Measurements from ENCODE around the gene PIGT.

Gene PIGT

GRCh38 chr20:45459606-45460005 is 43.7 kb downstream of the PIGT start:
- Histone ChIP-seq H3K27me3 (replicated peaks in 2 of 5; ENCODE audit: control insufficient read depth in 4 of 5, insufficient read depth in 5 of 5, low read length in 4 of 5) (no peaks in the 10 kb centered on the region), H3K4me1 (ENCODE audit: control extremely low read depth in 1 of 4, control insufficient read depth in 4 of 4, insufficient read depth in 4 of 4, low read length in 3 of 4) (no peaks in the 10 kb centered on the region), H3K27ac (ENCODE audit: insufficient read depth in 1 of 2, low read depth in 1 of 2, low read length in 2 of 2, poor library complexity in 1 of 2, severe bottlenecking in 2 of 2) (no peak overlapping the region), H3K9me3 (ENCODE audit: control extremely low read depth in 1 of 5, control insufficient read depth in 4 of 5, insufficient read depth in 2 of 5, low read depth in 1 of 5, low read length in 4 of 5) (no peaks in the 10 kb centered on the region), H3K36me3 (ENCODE audit: control insufficient read depth in 4 of 4, insufficient read depth in 4 of 4, low read length in 3 of 4) (no peaks in the 10 kb centered on the region), H3K4me3 (ENCODE audit: control insufficient read depth in 1 of 7, extremely low read depth in 1 of 7, insufficient read depth in 4 of 7, low read depth in 2 of 7, low read length in 6 of 7) (no peak overlapping the region)
- 74% methylated on average over 3 of the region's 5 CpGs for WGBS (ENCODE audit: insufficient coverage)
- ChIA-PET POLR2A (no interaction called here), CTCF (interaction anchor here (0.9 to 12.4 kb wide), 7 partner anchors 8 to 141 kb away, joined by 3 to 120 read pairs (median 8); partner anchors contain the start of gene WFDC2)
- DNase-seq, result peak in 1 of 3 donors; percentile 22

GRCh38 chr20:45461225-45461624 is 45.3 kb downstream of the PIGT start:
- H3K4me1 ChIP-seq (ENCODE audit: control extremely low read depth in 1 of 4, control insufficient read depth in 4 of 4, insufficient read depth in 4 of 4, low read length in 3 of 4), result peaks cover 0 to 13% (median 9%) of the 10 kb centered on the region in 4 experiments
- DNase-seq, result no peak
- ChIA-PET POLR2A (no interaction called here), CTCF (interaction anchor here (0.8 to 12.4 kb wide), 10 partner anchors 6 to 310 kb away, joined by 3 to 120 read pairs (median 4); partner anchors contain the start of gene WFDC2)
- no peaks in the 10 kb centered on the region for H3K9me3 ChIP-seq (ENCODE audit: control extremely low read depth in 1 of 5, control insufficient read depth in 4 of 5, insufficient read depth in 2 of 5, low read depth in 1 of 5, low read length in 4 of 5)
- H3K27ac ChIP-seq (ENCODE audit: insufficient read depth in 1 of 2, low read depth in 1 of 2, low read length in 2 of 2, poor library complexity in 1 of 2, severe bottlenecking in 2 of 2), result no peak overlapping the region
- no peak overlapping the region for H3K4me3 ChIP-seq (ENCODE audit: control insufficient read depth in 1 of 7, extremely low read depth in 1 of 7, insufficient read depth in 4 of 7, low read depth in 2 of 7, low read length in 6 of 7)
- no peaks in the 10 kb centered on the region for H3K36me3 ChIP-seq (ENCODE audit: control insufficient read depth in 4 of 4, insufficient read depth in 4 of 4, low read length in 3 of 4)
- 91% methylated on average over 1 of the region's 1 CpG for WGBS (ENCODE audit: insufficient coverage)
- H3K27me3 ChIP-seq (replicated peaks in 2 of 5; ENCODE audit: control insufficient read depth in 4 of 5, insufficient read depth in 5 of 5, low read length in 4 of 5), result peaks cover 0 to 6% (median 0%) of the 10 kb centered on the region in 5 experiments

GRCh38 chr20:45462711-45463509 is 47.0 kb downstream of the PIGT start:
- no peaks in the 10 kb centered on the region for H3K36me3 ChIP-seq (ENCODE audit: control insufficient read depth in 4 of 4, insufficient read depth in 4 of 4, low read length in 3 of 4)
- 100% methylated on average over 4 of the region's 6 CpGs for WGBS (ENCODE audit: insufficient coverage)
- DNase-seq, result no peak
- peaks cover 0 to 8% (median 0%) of the 10 kb centered on the region in 5 experiments for H3K27me3 ChIP-seq (replicated peaks in 2 of 5; ENCODE audit: control insufficient read depth in 4 of 5, insufficient read depth in 5 of 5, low read length in 4 of 5)
- H3K9me3 ChIP-seq (ENCODE audit: control extremely low read depth in 1 of 5, control insufficient read depth in 4 of 5, insufficient read depth in 2 of 5, low read depth in 1 of 5, low read length in 4 of 5), result no peaks in the 10 kb centered on the region
- no peak overlapping the region for H3K27ac ChIP-seq (ENCODE audit: insufficient read depth in 1 of 2, low read depth in 1 of 2, low read length in 2 of 2, poor library complexity in 1 of 2, severe bottlenecking in 2 of 2)
- H3K4me3 ChIP-seq (ENCODE audit: control insufficient read depth in 1 of 7, extremely low read depth in 1 of 7, insufficient read depth in 4 of 7, low read depth in 2 of 7, low read length in 6 of 7), result no peak overlapping the region
- CTCF ChIA-PET, result interaction anchor here (0.9 to 10.9 kb wide), 5 partner anchors 8 to 308 kb away, joined by 3 to 120 read pairs (median 4); partner anchors contain the start of gene SYS1
- peaks cover 0 to 14% (median 9%) of the 10 kb centered on the region in 4 experiments for H3K4me1 ChIP-seq (ENCODE audit: control extremely low read depth in 1 of 4, control insufficient read depth in 4 of 4, insufficient read depth in 4 of 4, low read length in 3 of 4)
- POLR2A ChIA-PET, result no interaction called here

- H3K27me3 ChIP-seq (replicated peaks in 2 of 5; ENCODE audit: control insufficient read depth in 4 of 5, insufficient read depth in 5 of 5, low read length in 4 of 5), result peaks cover 0 to 12% (median 3%) of the 10 kb centered on the region in 5 experiments
- no peak overlapping the region for H3K27ac ChIP-seq (ENCODE audit: insufficient read depth in 1 of 2, low read depth in 1 of 2, low read length in 2 of 2, poor library complexity in 1 of 2, severe bottlenecking in 2 of 2)
- WGBS (ENCODE audit: insufficient coverage), result no CpG with 5 or more reads among the region's 4 CpGs
- CTCF ChIA-PET, result interaction anchor here (0.9 to 10.9 kb wide), 5 partner anchors 9 to 307 kb away, joined by 3 to 120 read pairs (median 3); no protein-coding TSS in a partner anchor
- no peaks in the 10 kb centered on the region for H3K36me3 ChIP-seq (ENCODE audit: control insufficient read depth in 4 of 4, insufficient read depth in 4 of 4, low read length in 3 of 4)
- peaks cover 0 to 14% (median 9%) of the 10 kb centered on the region in 4 experiments for H3K4me1 ChIP-seq (ENCODE audit: control extremely low read depth in 1 of 4, control insufficient read depth in 4 of 4, insufficient read depth in 4 of 4, low read length in 3 of 4)
- H3K4me3 ChIP-seq (ENCODE audit: control insufficient read depth in 1 of 7, extremely low read depth in 1 of 7, insufficient read depth in 4 of 7, low read depth in 2 of 7, low read length in 6 of 7), result no peak overlapping the region
- POLR2A ChIA-PET, result no interaction called here
- no peak for DNase-seq
- no peaks in the 10 kb centered on the region for H3K9me3 ChIP-seq (ENCODE audit: control extremely low read depth in 1 of 5, control insufficient read depth in 4 of 5, insufficient read depth in 2 of 5, low read depth in 1 of 5, low read length in 4 of 5)
Measured at GRCh38 chr20:45463709-45464108, 47.8 kb downstream of the PIGT start.

- Histone ChIP-seq H3K27me3 (replicated peaks in 2 of 5; ENCODE audit: control insufficient read depth in 4 of 5, insufficient read depth in 5 of 5, low read length in 4 of 5) (peaks cover 0 to 25% (median 17%) of the 10 kb centered on the region in 5 experiments), H3K4me1 (ENCODE audit: control extremely low read depth in 1 of 4, control insufficient read depth in 4 of 4, insufficient read depth in 4 of 4, low read length in 3 of 4) (peaks cover 0 to 27% (median 20%) of the 10 kb centered on the region in 4 experiments), H3K27ac (ENCODE audit: insufficient read depth in 1 of 2, low read depth in 1 of 2, low read length in 2 of 2, poor library complexity in 1 of 2, severe bottlenecking in 2 of 2) (no peak overlapping the region), H3K36me3 (ENCODE audit: control insufficient read depth in 4 of 4, insufficient read depth in 4 of 4, low read length in 3 of 4) (no peaks in the 10 kb centered on the region), H3K9me3 (ENCODE audit: control extremely low read depth in 1 of 5, control insufficient read depth in 4 of 5, insufficient read depth in 2 of 5, low read depth in 1 of 5, low read length in 4 of 5) (no peaks in the 10 kb centered on the region), H3K4me3 (ENCODE audit: control insufficient read depth in 1 of 7, extremely low read depth in 1 of 7, insufficient read depth in 4 of 7, low read depth in 2 of 7, low read length in 6 of 7) (peak overlapping the region in 1 of 7 experiments; percentile 6)
- CTCF ChIA-PET, result interaction anchor here (0.9 to 10.9 kb wide), 17 partner anchors 11 to 306 kb away, joined by 3 to 120 read pairs (median 4); partner anchors contain the start of gene SYS1
- no CpG with 5 or more reads among the region's 1 CpG for WGBS (ENCODE audit: insufficient coverage)
- DNase-seq, result peak; percentile 23 to 80 (median 70)
- POLR2A ChIA-PET, result no interaction called here
Measured at GRCh38 chr20:45465491-45466266, 49.7 kb downstream of the PIGT start.

GRCh38 chr20:45467172-45467571 is 51.2 kb downstream of the PIGT start:
- H3K4me3 ChIP-seq (ENCODE audit: control insufficient read depth in 1 of 7, extremely low read depth in 1 of 7, insufficient read depth in 4 of 7, low read depth in 2 of 7, low read length in 6 of 7), result no peak overlapping the region
- ChIA-PET CTCF (interaction anchor here (1.2 to 10.9 kb wide), 6 partner anchors 12 to 173 kb away, joined by 3 to 120 read pairs (median 6); partner anchors contain the start of gene SYS1), POLR2A (no interaction called here)
- no peaks in the 10 kb centered on the region for H3K9me3 ChIP-seq (ENCODE audit: control extremely low read depth in 1 of 5, control insufficient read depth in 4 of 5, insufficient read depth in 2 of 5, low read depth in 1 of 5, low read length in 4 of 5)
- H3K4me1 ChIP-seq (ENCODE audit: control extremely low read depth in 1 of 4, control insufficient read depth in 4 of 4, insufficient read depth in 4 of 4, low read length in 3 of 4), result peaks cover 0 to 33% (median 23%) of the 10 kb centered on the region in 4 experiments
- H3K36me3 ChIP-seq (ENCODE audit: control insufficient read depth in 4 of 4, insufficient read depth in 4 of 4, low read length in 3 of 4), result no peaks in the 10 kb centered on the region
- H3K27ac ChIP-seq (ENCODE audit: insufficient read depth in 1 of 2, low read depth in 1 of 2, low read length in 2 of 2, poor library complexity in 1 of 2, severe bottlenecking in 2 of 2), result no peak overlapping the region
- WGBS (ENCODE audit: insufficient coverage), result no CpG with 5 or more reads among the region's 6 CpGs
- H3K27me3 ChIP-seq (replicated peaks in 2 of 5; ENCODE audit: control insufficient read depth in 4 of 5, insufficient read depth in 5 of 5, low read length in 4 of 5), result peaks cover 3 to 39% (median 28%) of the 10 kb centered on the region in 5 experiments
- DNase-seq, result no peak

Data from common myeloid progenitor, CD34-positive (primary cell).